K562 (cell line): Measurements from ENCODE around the gene TMEM184B. TPM values are rescaled to one million over a fixed set of nuclear protein-coding genes. Genes with fewer than 3 reads are reported as not detected.

Experiments
- ATF6 ChIP-seq: sonication (generic); formaldehyde crosslinking; IDR thresholded peaks from 2 replicates; pipeline ENCODE4 v1.4.0; 2020; ENCODE audit warnings: mild to moderate bottlenecking, missing genetic modification reagents
- CBX2 ChIP-seq: fragments of 200-600 bp; sonication (generic); IDR thresholded peaks from one replicate; pipeline ENCODE4 v1.6.1; 2012; ENCODE audit warnings: mild to moderate bottlenecking, low read length, inconsistent platforms; ENCODE audit not compliant: insufficient read depth, poor library complexity, severe bottlenecking
- CREB3L1 ChIP-seq: fragments of 450-650 bp; IDR thresholded peaks from 2 replicates; pipeline ENCODE4 v1.6.1; 2014; ENCODE audit warnings: low read depth, mild to moderate bottlenecking, moderate library complexity, borderline replicate concordance
- KAT7 ChIP-seq: sonication (generic); formaldehyde crosslinking; IDR thresholded peaks from 2 replicates; pipeline ENCODE4 v1.8.0; 2022; ENCODE audit warnings: missing genetic modification reagents, mild to moderate bottlenecking, borderline replicate concordance
- MAFK ChIP-seq: IDR thresholded peaks from 2 replicates; pipeline ENCODE4 v1.6.1; 2011; ENCODE audit warnings: low read length, improper control_type of control experiment
- MTA1 ChIP-seq: fragments of 450-650 bp; IDR thresholded peaks from 2 replicates; pipeline ENCODE4 v1.6.1; 2017; ENCODE audit warnings: borderline replicate concordance
- NBN ChIP-seq: fragments of 450-650 bp; IDR thresholded peaks from 2 replicates; pipeline ENCODE4 v1.6.1; 2016; ENCODE audit warnings: low read depth, mild to moderate bottlenecking
- TAF9B ChIP-seq: fragments of 450-650 bp; IDR thresholded peaks from 2 replicates; pipeline ENCODE4 v1.6.1; 2018; ENCODE audit warnings: mild to moderate bottlenecking; ENCODE audit not compliant: partially characterized antibody
- TRIM25 ChIP-seq: fragments of 450-650 bp; IDR thresholded peaks from 2 replicates; pipeline ENCODE4 v1.7.0; 2016; ENCODE audit warnings: borderline replicate concordance
- ZBTB5 ChIP-seq: fragments of 450-650 bp; IDR thresholded peaks from 2 replicates; pipeline ENCODE4 v1.6.1; 2017; ENCODE audit warnings: antibody characterized with exemption
- ZMIZ1 ChIP-seq, 2 experiments: fragments of 150-350 bp in 1 of 2; IDR thresholded peaks; 2 replicates each; pipeline ENCODE4 v1.6.1; 2012 to 2016; ENCODE audit warnings: low read depth in 2 of 2, low read length in 2 of 2, mild to moderate bottlenecking in 1 of 2, moderate library complexity in 1 of 2
- ZNF175 ChIP-seq: fragments of 200-800 bp; sonication (Bioruptor generic); IDR thresholded peaks from 2 replicates; pipeline ENCODE4 v1.6.1; 2016; ENCODE audit warnings: low read depth, mild to moderate bottlenecking, missing genetic modification characterization, missing compliant biosample characterization
- ZNF699 ChIP-seq: fragments of 250-450 bp; sonication (Bioruptor Pico); IDR thresholded peaks from 2 replicates; pipeline ENCODE4 v1.8.0; 2021; ENCODE audit warnings: mild to moderate bottlenecking, moderate library complexity; ENCODE audit not compliant: insufficient replicate concordance
- polyA plus RNA-seq, 8 experiments: library from polyadenylated mRNA; depleted of rRNA in 4 of 8; stranded (reverse) in 5 of 8; unstranded in 3 of 8; fragments of >200 nt; fragmentation: Nextera tagmentation in 2 of 8; fragmentation: Illumina TruSeq in 1 of 8; extraction: Ambion mirVana in 2 of 8; extraction: Trizol in 1 of 8; gene quantifications; 2 replicates each; pipeline versions ENCODE4 v1.2.1 to v1.2.3, GENCODE V29; 2011 to 2014; ENCODE audit warnings: inconsistent platforms in 1 of 8, missing spikeins in 1 of 8
- total RNA-seq, 7 experiments: library from RNA; depleted of rRNA in 6 of 7; stranded (reverse); fragments of >200 nt in 6 of 7; fragmentation: Illumina TruSeq in 2 of 7; extraction: Trizol in 2 of 7; gene quantifications; 2 replicates each; pipeline versions ENCODE4 v1.2.1 to v1.2.3, GENCODE V29; 2011 to 2021; ENCODE audit warnings: low replicate concordance in 1 of 7

Gene TMEM184B
- total and polyA plus RNA-seq, 9 of the 15 experiments (the other 6 are each of a cell fraction or from before 2014, with no cell fraction given): 0.31 to 25.1 (median 6.2) TPM

- 0 out of 2 replicates have a peak, but pooled peaks have one; percentile 6 for TF ChIP-seq ATF6
- no peak; the same call in 1 of the 2 replicates for TF ChIP-seq MTA1
- TF ChIP-seq KAT7 (CRISPR knock-in tag): no peak
- no peak for TF ChIP-seq CBX2
- TF ChIP-seq TRIM25: 0 out of 2 replicates have a peak, but pooled peaks have one; percentile 35
- TF ChIP-seq ZMIZ1 (IDR thresholded peaks at IDR 0.05; ENCODE audit: low read depth in 2 of 2, low read length in 2 of 2): no peak
- peak; percentile 53 for TF ChIP-seq TAF9B
- no peak for TF ChIP-seq ZNF699 (CRISPR knock-in tag)
- peak; percentile 44; the same call in 1 of the 2 replicates for TF ChIP-seq NBN
- TF ChIP-seq ZNF175: no peak
- TF ChIP-seq CREB3L1: no peak
- no peak for TF ChIP-seq MAFK
- 0 out of 2 replicates have a peak, but pooled peaks have one; percentile 32 for TF ChIP-seq ZBTB5
These were observed 91.9 kb downstream of the TMEM184B start (continued) for GRCh38 chr22:38180841-38181452.
